A673 (cell line): ENCODE measurements around the gene TCF7L2. TPM values are rescaled to one million over a fixed set of nuclear protein-coding genes. Genes with fewer than 3 reads are reported as not detected.

Experiments
- BruUV-seq: library from RNA; stranded (reverse); fragments of 400-500 nt; replicated peaks from 2 replicates; lab custom pipeline; 2021; lab: Mats Ljungman, UMichigan
- CTCF ChIA-PET: fragments of 300-600 bp; sonication (Branson Sonifier 250); formaldehyde crosslinking; loops from one replicate; lab custom pipeline; 2022; ENCODE audit warnings: antibody characterized with exemption; lab: Charles Lee
- POLR2A ChIA-PET: fragments of 300-600 bp; sonication (Branson Sonifier 250); formaldehyde crosslinking; loops from one replicate; lab custom pipeline; 2022; ENCODE audit warnings: antibody characterized with exemption; ENCODE audit not compliant: low non-redundant PET; lab: Charles Lee
- DNase-seq: peaks from one replicate; pipeline ENCODE4 v3.0.0-alpha.2; 2015; ENCODE audit warnings: low spot score
- H3K27ac ChIP-seq: fragments of 200-600 bp; sonication (generic); 2 replicates; pipeline ENCODE4 v1.5.1; 2016; ENCODE audit warnings: mixed run types, low read depth, mild to moderate bottlenecking, mixed read lengths, antibody characterized with exemption, low read length; ENCODE audit not compliant: poor library complexity, severe bottlenecking
- H3K27me3 ChIP-seq: fragments of 200-600 bp; sonication (generic); replicated peaks from 2 replicates; pipeline ENCODE4 v1.6.1; 2017; ENCODE audit warnings: mixed run types, low read depth, mild to moderate bottlenecking, mixed read lengths, antibody characterized with exemption, low read length; ENCODE audit not compliant: insufficient read depth, poor library complexity
- H3K36me3 ChIP-seq: fragments of 200-600 bp; sonication (generic); 2 replicates; pipeline ENCODE4 v1.6.1; 2016; ENCODE audit warnings: mixed run types, mild to moderate bottlenecking, mixed read lengths, antibody characterized with exemption, low read length; ENCODE audit not compliant: insufficient read depth, poor library complexity, severe bottlenecking
- H3K4me1 ChIP-seq: fragments of 200-600 bp; sonication (generic); 2 replicates; pipeline ENCODE4 v1.6.1; 2017; ENCODE audit warnings: mixed run types, mild to moderate bottlenecking, mixed read lengths, antibody characterized with exemption, low read length; ENCODE audit not compliant: insufficient read depth, poor library complexity, severe bottlenecking
- H3K4me3 ChIP-seq: fragments of 200-600 bp; sonication (generic); 2 replicates; pipeline ENCODE4 v1.5.1; 2016; ENCODE audit warnings: low read depth, mixed run types, mild to moderate bottlenecking, mixed read lengths, low read length; ENCODE audit not compliant: poor library complexity, severe bottlenecking
- H3K9me3 ChIP-seq: fragments of 200-600 bp; sonication (generic); 2 replicates; pipeline ENCODE4 v1.6.1; 2016; ENCODE audit warnings: mixed run types, low read depth, mild to moderate bottlenecking, mixed read lengths, antibody characterized with exemption, low read length; ENCODE audit not compliant: poor library complexity, severe bottlenecking
- CTCF ChIP-seq: fragments of 300-800, 200-600 bp; sonication (generic); conservative IDR thresholded peaks from 2 replicates; pipeline ENCODE4 v1.5.1; 2017; ENCODE audit warnings: low read depth, mild to moderate bottlenecking, antibody characterized with exemption, low read length, moderate library complexity, mixed read lengths
- EZH2 ChIP-seq: fragments of 200-600 bp; sonication (generic); IDR thresholded peaks from 2 replicates; pipeline ENCODE4 v1.6.1; 2017; ENCODE audit warnings: borderline replicate concordance, low read depth, mild to moderate bottlenecking, mixed read lengths, antibody characterized with exemption, low read length; ENCODE audit not compliant: poor library complexity, severe bottlenecking
- intact Hi-C: fragments of 100-400 bp; cut with micrococcal nuclease; formaldehyde crosslinking; loops from one replicate; pipeline ENCODE4 v1.10.0; 2022; ENCODE audit not compliant: unreplicated experiment
- total RNA-seq: library from RNA; stranded (reverse); gene quantifications from 2 replicates; pipeline ENCODE4 v1.2.3, GENCODE V29; 2021

Gene TCF7L2
- total RNA-seq, 1 experiment from 2014 or later, result 16.8 TPM

- Histone ChIP-seq H3K4me1 (peaks cover 44% of the 10 kb centered on the region), H3K27ac (no peak overlapping the region), H3K36me3 (no peaks in the 10 kb centered on the region), H3K4me3 (no peak overlapping the region), H3K9me3 (no peaks in the 10 kb centered on the region), H3K27me3 (peaks cover 8% of the 10 kb centered on the region)
- no TSS peak for BruUV-seq
- ChIA-PET POLR2A (no interaction called here), CTCF (no interaction called here)
- TF ChIP-seq CTCF (no peak), EZH2 (no peak)
- DNase-seq, result no peak
- intact Hi-C loops, result loop anchor here (10.0 kb wide), 1 partner anchor 435 kb away; no protein-coding TSS in a partner anchor
These were observed 180.1 kb downstream of the TCF7L2 start for GRCh38 chr10:113130014-113130641.

GRCh38 chr10:113131613-113132261, 181.7 kb downstream of the TCF7L2 start:
- Histone ChIP-seq H3K9me3 (no peaks in the 10 kb centered on the region), H3K4me3 (no peak overlapping the region), H3K27ac (no peak overlapping the region), H3K36me3 (no peaks in the 10 kb centered on the region), H3K4me1 (peaks cover 30% of the 10 kb centered on the region), H3K27me3 (no peaks in the 10 kb centered on the region)
- intact Hi-C loops, result loop anchor here (10.0 kb wide), 1 partner anchor 433 kb away; no protein-coding TSS in a partner anchor
- no TSS peak for BruUV-seq
- ChIA-PET POLR2A (no interaction called here), CTCF (no interaction called here)
- no peak for DNase-seq
- TF ChIP-seq CTCF, result no peak

GRCh38 chr10:113132591-113133121, 182.6 kb downstream of the TCF7L2 start:
- no TSS peak for BruUV-seq
- peaks cover 30% of the 10 kb centered on the region for H3K4me1 ChIP-seq
- H3K27ac ChIP-seq, result no peak overlapping the region
- intact Hi-C loops, result loop anchor here (10.0 kb wide), 1 partner anchor 432 kb away; no protein-coding TSS in a partner anchor
- DNase-seq, result peak; percentile 21
- TF ChIP-seq EZH2 (no peak), CTCF (no peak)
- H3K9me3 ChIP-seq, result no peaks in the 10 kb centered on the region
- no peak overlapping the region for H3K4me3 ChIP-seq
- CTCF ChIA-PET, result no interaction called here
- H3K36me3 ChIP-seq, result no peaks in the 10 kb centered on the region
- H3K27me3 ChIP-seq, result no peaks in the 10 kb centered on the region
- POLR2A ChIA-PET, result interaction anchor here (0.6 kb wide), 1 partner anchor 429 kb away, joined by 5 read pairs; no protein-coding TSS in a partner anchor
